ENCODE results near the gene PTGES. TPM values are rescaled to one million over a fixed set of nuclear protein-coding genes. Genes with fewer than 3 reads are reported as not detected.
A peak's percentile ranks its signal among the peaks of the same experiment; 100 is the strongest.

Gene PTGES
- total and polyA plus RNA-seq, 9 of the 15 experiments (the other 6 are each of a cell fraction or from before 2014, with no cell fraction given), result 0.13 TPM; not detected in 8

GRCh38 chr9:129776938-129777768 lies 24.3 kb upstream of the PTGES start (continued):
- TF ChIP-seq ZNF395 (CRISPR knock-in tag; IDR thresholded peaks at IDR 0.05) (peak; percentile 59; the same call in 1 of the 2 replicates), SIX5 (IDR thresholded peaks at IDR 0.05; ENCODE audit: borderline replicate concordance in 1 of 2, insufficient read depth in 1 of 2, low read depth in 1 of 2, low read length in 2 of 2) (no peak), PTTG1 (tag; IDR thresholded peaks at IDR 0.05; ENCODE audit: low read depth) (no peak), CREBBP (IDR thresholded peaks at IDR 0.05; ENCODE audit: low read depth, low read length) (no peak), PTRF (tag; IDR thresholded peaks at IDR 0.05) (no peak), ATF2 (CRISPR knock-in tag; IDR thresholded peaks at IDR 0.05) (peak; percentile 91), FOSL1 (tag; conservative IDR thresholded peaks at IDR 0.05) (peak; percentile 98), ZNF507 (tag; conservative IDR thresholded peaks at IDR 0.05) (no peak), MAFF (IDR thresholded peaks at IDR 0.05; ENCODE audit: low read length) (peak; percentile 51; the same call in 1 of the 2 replicates), USF2 (CRISPR knock-in tag; IDR thresholded peaks at IDR 0.05) (no peak), ZNF766 (CRISPR knock-in tag; conservative IDR thresholded peaks at IDR 0.05) (peak; percentile 87), TFE3 (CRISPR knock-in tag; IDR thresholded peaks at IDR 0.05) (no peak), SIRT6 (IDR thresholded peaks at IDR 0.05; ENCODE audit: low read depth, low read length) (no peak), GTF3C2 (IDR thresholded peaks at IDR 0.05; ENCODE audit: borderline replicate concordance, extremely low read depth, insufficient read length) (no peak), E2F4 (CRISPR knock-in tag; IDR thresholded peaks at IDR 0.05; ENCODE audit: low read depth) (no peak), ARHGAP35 (IDR thresholded peaks at IDR 0.05; ENCODE audit: partially characterized antibody) (no peak), PHF21A (IDR thresholded peaks at IDR 0.05; ENCODE audit: borderline replicate concordance, low read depth) (peak; percentile 79; the same call in 1 of the 2 replicates)
